IPS-NIHi11 (cell line): ENCODE measurements around the gene TCFL5.
A peak's percentile ranks its signal among the peaks of the same experiment; 100 is the strongest.

Source experiments
- DNase-seq: peaks from one replicate; pipeline ENCODE4 v3.0.0; 2012; ENCODE audit warnings: mixed read lengths, low spot score

The TCFL5 gene

GRCh38 chr20:62895539-62895938 lies 33.9 kb upstream of the TCFL5 start:
- DNase-seq, result no peak

- DNase-seq, result no peak
These were observed 32.6 kb upstream of the TCFL5 start for GRCh38 chr20:62894261-62894660.

GRCh38 chr20:62893700-62894099 lies 32.1 kb upstream of the TCFL5 start:
- DNase-seq, result peak; percentile 55

- no peak for DNase-seq
These were observed 31.0 kb upstream of the TCFL5 start for GRCh38 chr20:62892348-62893304.

GRCh38 chr20:62891111-62891510 lies 29.5 kb upstream of the TCFL5 start:
- no peak for DNase-seq

- no peak for DNase-seq
These were observed 28.8 kb upstream of the TCFL5 start for GRCh38 chr20:62890444-62890843.

GRCh38 chr20:62889871-62890270 lies 28.2 kb upstream of the TCFL5 start:
- DNase-seq, result no peak

GRCh38 chr20:62889411-62889810 lies 27.8 kb upstream of the TCFL5 start:
- DNase-seq, result no peak

GRCh38 chr20:62888910-62889309 lies 27.3 kb upstream of the TCFL5 start:
- no peak for DNase-seq

- no peak for DNase-seq
These were observed 26.8 kb upstream of the TCFL5 start for GRCh38 chr20:62888406-62888805.

GRCh38 chr20:62887860-62888239 lies 26.2 kb upstream of the TCFL5 start:
- DNase-seq, result no peak

GRCh38 chr20:62887152-62887859 lies 25.7 kb upstream of the TCFL5 start:
- no peak for DNase-seq

- no peak for DNase-seq
These were observed 25.1 kb upstream of the TCFL5 start for GRCh38 chr20:62886709-62887058.

GRCh38 chr20:62885896-62886708 lies 24.5 kb upstream of the TCFL5 start:
- peak; percentile 35 for DNase-seq

- DNase-seq, result no peak
These were observed 23.6 kb upstream of the TCFL5 start for GRCh38 chr20:62885046-62885895.

GRCh38 chr20:62884556-62884955 lies 22.9 kb upstream of the TCFL5 start:
- DNase-seq, result no peak

- DNase-seq, result no peak
These were observed 20.8 kb upstream of the TCFL5 start for GRCh38 chr20:62882426-62882825.

GRCh38 chr20:62881662-62882395 lies 20.2 kb upstream of the TCFL5 start:
- DNase-seq, result no peak

- no peak for DNase-seq
These were observed 19.5 kb upstream of the TCFL5 start for GRCh38 chr20:62880935-62881661.
